Stimulated activated CD4-positive, alpha-beta T cell treated with anti-CD3 and anti-CD28 coated beads, Interleukin-2, amount 100 ng/mL, for 24 hours (primary cell): ENCODE results near the gene ACSF2.
"Not testable (repeated sequence)": the region's sequence is repeated elsewhere in the genome, so short reads cannot be mapped to it uniquely, and the experiment has no call there.

Experiments
- DNase-seq, 2 donors: peaks; one replicate each; pipeline ENCODE4 v3.0.0-alpha.2; 2020

The ACSF2 gene, protein sequence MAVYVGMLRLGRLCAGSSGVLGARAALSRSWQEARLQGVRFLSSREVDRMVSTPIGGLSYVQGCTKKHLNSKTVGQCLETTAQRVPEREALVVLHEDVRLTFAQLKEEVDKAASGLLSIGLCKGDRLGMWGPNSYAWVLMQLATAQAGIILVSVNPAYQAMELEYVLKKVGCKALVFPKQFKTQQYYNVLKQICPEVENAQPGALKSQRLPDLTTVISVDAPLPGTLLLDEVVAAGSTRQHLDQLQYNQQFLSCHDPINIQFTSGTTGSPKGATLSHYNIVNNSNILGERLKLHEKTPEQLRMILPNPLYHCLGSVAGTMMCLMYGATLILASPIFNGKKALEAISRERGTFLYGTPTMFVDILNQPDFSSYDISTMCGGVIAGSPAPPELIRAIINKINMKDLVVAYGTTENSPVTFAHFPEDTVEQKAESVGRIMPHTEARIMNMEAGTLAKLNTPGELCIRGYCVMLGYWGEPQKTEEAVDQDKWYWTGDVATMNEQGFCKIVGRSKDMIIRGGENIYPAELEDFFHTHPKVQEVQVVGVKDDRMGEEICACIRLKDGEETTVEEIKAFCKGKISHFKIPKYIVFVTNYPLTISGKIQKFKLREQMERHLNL

GRCh38 chr17:50425682-50426471 lies at the start of gene ACSF2:
ACSF2 (plus strand) TSS chr17:50426218; CDS start chr17:50426262, 44 bp downstream.
- peak; percentile 72 to 80 for DNase-seq

- no peak for DNase-seq
Observed at GRCh38 chr17:50379351-50380132, 46.5 kb upstream of the ACSF2 start.

GRCh38 chr17:50380369-50381259 lies 45.4 kb upstream of the ACSF2 start:
- no peak for DNase-seq

- DNase-seq, result no peak
Observed at GRCh38 chr17:50381260-50381815, 44.7 kb upstream of the ACSF2 start.

DNA sequence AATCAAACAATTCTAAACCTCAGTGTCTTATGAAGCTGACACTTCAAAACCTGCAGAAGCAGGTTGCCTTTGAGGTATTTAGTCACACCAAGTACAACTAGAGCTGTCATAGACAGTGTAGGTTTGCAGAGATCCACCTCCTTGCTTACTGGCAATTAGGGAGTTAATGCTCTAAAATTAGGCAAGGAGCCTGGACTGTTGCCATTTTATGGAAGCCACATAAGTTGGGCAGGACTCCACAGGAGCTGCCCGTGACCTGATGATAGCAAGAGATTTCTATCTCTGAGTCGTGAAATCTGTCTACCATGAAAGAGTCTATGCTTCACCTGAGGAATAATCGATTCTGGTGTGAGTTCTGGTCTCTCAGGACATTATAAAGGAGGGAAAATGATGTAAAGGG lies 44.1 kb upstream of the ACSF2 start:
- DNase-seq, result no peak

GRCh38 chr17:50382931-50383330 lies 43.1 kb upstream of the ACSF2 start:
- no peak for DNase-seq

DNA sequence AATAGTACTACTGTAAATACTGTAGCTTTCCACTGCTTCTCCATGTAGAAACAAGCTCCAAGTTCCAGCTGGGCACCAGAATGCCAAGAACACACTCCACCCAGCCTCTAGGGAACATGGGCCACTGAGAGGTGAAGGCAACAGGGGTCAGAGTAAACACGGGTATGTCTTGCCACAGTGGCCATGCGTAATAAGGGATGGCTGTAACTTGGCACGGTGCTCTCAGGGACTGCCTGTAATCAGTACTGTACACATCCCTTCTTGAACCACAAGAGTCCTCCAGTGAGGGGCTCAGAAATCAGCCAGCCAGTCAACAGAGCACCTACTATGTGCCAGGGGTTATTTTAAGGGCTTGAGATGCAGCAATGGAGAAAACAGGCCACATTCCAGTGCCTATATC lies 39.5 kb upstream of the ACSF2 start:
- DNase-seq, result no peak

- DNase-seq, result no peak
Observed at GRCh38 chr17:50388728-50389127, 37.3 kb upstream of the ACSF2 start.

DNA sequence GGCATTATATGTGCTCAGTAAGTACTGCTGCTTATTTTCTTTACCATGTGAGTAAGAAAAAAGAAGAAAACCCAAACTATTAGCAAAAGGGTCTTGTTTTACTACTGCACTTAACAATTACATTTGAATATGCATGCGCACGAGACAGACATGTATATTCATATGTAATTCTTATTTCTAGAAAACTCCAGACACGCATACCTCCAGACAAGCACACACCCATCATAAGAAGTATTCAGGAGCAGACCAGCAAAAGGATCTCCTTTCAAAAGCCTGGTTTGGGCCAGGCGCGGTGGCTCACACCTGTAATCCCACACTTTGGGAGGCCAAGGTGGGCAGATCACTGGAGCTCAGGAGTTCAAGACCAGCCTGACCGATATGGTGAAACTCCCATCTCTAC lies 36.5 kb upstream of the ACSF2 start:
- DNase-seq, result no peak

DNA sequence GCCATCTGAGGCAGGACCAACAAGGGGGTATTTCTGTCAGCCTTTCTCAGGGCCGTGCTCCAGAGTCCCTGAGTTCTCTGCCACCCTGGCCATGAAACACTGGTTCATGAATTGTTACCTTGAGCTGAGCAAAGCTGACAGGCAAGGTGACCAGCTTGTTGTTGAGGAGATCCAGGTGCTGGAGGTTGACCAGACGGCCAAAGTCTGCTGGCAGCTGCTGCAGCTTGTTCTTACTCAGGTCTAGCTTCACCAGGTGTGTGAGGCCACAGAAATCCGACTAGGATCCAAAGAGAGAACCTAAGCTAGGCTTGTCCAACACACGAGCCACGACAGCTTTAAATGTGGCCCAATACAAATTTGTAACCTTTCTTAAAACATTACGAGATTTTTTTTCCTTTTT lies 33.4 kb upstream of the ACSF2 start:
- no peak for DNase-seq

DNA sequence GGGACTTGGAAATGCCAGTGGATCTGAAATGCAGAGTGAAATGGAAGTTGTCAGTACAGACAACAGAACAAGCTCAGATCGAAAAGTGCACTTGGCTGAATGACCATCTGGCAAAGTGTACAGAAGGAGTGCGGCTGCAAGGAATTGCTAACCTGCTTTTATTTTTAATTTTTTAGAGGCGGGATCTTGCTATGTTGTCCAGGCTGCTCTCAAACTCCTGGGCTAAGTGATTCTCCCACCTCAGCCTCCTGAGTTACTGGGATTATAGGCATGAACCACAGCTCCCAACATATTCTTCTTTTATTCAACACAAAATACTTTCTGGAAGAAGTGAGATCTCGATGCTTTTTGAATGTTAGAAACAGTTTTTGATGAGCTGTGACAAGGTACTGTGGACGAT lies 32.3 kb upstream of the ACSF2 start:
- DNase-seq, result no peak

- no peak for DNase-seq
Observed at GRCh38 chr17:50394711-50395110, 31.3 kb upstream of the ACSF2 start.

- DNase-seq, result peak; percentile 22 to 40
Observed at GRCh38 chr17:50396261-50397110, 29.5 kb upstream of the ACSF2 start.

DNA sequence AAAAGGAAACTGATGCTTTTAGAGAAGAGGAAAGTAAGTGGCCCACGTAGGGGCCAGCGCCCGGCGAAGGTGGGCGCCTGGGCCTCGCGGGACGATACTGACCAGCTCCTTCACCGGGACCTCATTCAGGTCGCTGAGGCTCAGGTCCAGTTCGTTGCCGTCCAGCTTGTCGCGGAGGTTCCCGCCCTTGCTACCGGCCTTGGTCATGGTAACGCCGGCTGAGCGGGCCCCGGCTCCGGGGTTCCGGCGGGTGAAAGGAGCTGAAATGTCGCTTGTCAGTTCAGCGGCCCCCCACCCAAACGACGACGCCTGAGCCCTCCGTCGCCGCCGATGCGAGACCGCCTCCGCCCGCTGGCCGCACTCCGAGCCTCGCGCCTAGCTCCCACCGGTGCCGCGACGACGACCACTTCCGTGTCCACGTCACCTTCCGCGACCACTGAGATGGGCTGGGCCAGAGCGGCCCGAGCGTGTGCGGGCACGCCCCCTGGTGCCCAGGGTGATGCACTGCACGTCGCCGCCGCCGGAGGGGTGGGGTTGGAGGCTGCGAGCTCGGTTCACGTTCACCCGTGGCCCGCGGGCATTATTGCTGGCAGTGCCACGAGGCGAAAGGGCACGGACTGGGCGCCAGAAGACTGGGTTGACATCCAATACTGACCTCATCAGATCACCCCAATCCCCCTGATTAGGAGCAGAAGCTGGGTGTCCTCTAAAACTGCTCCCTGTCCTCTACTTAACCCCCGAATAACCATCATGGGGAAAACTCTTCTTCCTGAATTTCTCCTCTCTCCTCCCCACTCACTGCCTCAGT lies 28.7 kb upstream of the ACSF2 start, which contains the start of gene LRRC59:
LRRC59 (minus strand) TSS at position 413 of the 808 bp plus-strand sequence; CDS start at position 207, 206 bp downstream.
- DNase-seq, result peak; percentile 94

DNA sequence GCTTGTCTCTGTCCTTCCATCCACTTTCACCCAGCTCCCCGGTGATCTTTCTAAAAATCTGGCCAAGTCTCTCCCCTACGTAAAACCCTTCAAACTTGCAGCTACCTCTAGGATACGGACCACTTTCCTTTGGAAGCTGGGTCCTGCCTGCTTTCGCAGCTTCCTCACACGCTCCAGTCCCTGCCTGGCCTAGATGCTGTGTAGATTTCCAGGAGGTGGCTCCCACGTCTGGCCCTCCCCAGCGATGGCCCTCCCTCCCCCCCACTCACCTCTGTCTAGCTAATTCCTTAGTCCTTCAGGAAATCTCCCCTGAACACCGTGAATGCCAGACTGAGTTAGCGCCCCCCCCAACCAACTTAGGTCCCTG lies 28.1 kb upstream of the ACSF2 start:
- no peak for DNase-seq

GRCh38 chr17:50398672-50399071 lies 27.3 kb upstream of the ACSF2 start:
- DNase-seq, result not testable (repeated sequence)

DNA sequence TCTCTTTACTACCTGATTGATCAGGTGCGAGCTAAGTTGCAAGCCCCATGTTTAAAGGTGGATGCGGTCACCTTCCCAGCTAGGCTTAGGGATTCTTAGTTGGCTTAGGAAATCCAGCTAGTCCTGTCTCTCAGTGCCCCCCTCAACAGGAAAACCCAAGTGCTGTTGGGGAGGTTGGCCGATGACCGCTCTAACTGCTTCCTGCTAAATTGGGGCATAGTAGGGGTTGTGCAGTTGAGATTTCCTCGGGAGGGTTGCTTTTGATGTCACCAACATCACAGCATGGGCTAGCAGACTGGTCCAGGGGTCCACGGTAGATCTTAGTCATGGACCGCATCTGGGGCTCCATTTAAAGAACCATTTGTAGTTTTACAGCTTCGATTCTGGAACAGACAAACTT lies 26.4 kb upstream of the ACSF2 start:
- not testable (repeated sequence) for DNase-seq

GRCh38 chr17:50405351-50405750 lies 20.7 kb upstream of the ACSF2 start:
- DNase-seq, result not testable (repeated sequence)

DNA sequence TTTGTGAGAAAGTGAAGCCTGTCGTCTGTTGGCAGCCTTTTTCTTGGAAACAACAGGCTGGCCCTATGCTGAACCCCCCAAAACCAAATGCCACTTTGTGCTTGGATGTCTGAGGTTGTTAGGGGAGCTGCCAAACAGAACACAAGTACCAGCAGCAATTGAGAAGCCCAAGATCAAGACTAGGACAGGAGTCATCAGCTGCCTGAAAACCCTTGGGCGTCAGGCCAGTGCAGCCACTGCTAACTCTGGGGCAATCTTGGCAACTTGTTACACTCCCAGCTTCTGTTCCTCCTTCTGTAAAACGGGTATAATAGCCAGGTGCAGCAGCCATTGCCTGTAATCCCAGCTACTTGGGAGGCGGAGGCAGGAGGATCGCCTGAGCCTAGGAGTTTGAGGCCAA lies 19.4 kb upstream of the ACSF2 start:
- DNase-seq, result no peak
